GM18526 (cell line): Measurements from ENCODE around the gene GAS6.

ENCODE experiments used
- POLR2A ChIP-seq: IDR thresholded peaks from 3 replicates; pipeline ENCODE4 v1.6.1; 2011; ENCODE audit not compliant: insufficient read length; ENCODE audit errors: extremely low read depth

Gene GAS6

DNA sequence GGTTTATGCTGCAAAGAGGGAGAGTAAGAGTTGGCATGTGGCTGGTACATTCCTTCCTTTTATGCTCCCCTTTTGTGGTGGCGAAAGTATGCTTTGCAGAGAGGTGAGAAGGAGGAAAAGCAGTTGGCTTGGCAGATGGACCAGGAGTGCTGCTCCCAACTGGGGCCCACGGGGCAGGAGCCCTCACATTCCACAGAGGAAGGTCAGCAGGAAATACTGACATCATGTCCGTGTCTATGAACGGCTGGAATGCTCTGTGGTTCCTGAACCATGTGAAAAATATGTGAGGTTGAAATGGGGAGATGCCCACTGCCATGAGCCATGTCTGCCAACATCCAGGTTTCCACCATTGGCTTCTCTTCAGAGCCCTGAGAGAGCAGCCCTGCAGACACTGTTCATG is 33.3 kb upstream of the GAS6 start:
- no peak for TF ChIP-seq POLR2A

- TF ChIP-seq POLR2A: no peak
These were observed 31.6 kb upstream of the GAS6 start for GRCh38 chr13:113895436-113895835.

- no peak for TF ChIP-seq POLR2A
These were observed 27.1 kb upstream of the GAS6 start for GRCh38 chr13:113890774-113891480.

DNA sequence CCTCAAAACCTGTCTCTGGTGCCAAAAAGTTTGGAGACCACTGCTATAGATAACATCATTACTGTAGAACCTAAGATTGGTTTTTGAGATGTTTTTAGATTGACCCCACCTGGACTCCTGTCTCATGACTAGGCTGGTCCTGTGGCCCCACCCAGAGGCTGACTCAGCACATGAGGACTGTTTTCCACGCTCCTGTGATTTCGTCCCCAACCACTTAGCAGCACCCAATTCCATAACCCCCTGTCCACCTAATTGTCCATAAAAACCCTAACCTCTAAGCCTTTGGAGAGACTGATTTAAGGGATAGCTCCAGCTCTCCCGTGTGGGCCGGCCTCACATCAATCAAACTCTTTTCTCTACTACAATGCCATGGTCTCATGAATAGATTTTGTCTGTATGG is 25.6 kb upstream of the GAS6 start:
- TF ChIP-seq POLR2A: no peak

DNA sequence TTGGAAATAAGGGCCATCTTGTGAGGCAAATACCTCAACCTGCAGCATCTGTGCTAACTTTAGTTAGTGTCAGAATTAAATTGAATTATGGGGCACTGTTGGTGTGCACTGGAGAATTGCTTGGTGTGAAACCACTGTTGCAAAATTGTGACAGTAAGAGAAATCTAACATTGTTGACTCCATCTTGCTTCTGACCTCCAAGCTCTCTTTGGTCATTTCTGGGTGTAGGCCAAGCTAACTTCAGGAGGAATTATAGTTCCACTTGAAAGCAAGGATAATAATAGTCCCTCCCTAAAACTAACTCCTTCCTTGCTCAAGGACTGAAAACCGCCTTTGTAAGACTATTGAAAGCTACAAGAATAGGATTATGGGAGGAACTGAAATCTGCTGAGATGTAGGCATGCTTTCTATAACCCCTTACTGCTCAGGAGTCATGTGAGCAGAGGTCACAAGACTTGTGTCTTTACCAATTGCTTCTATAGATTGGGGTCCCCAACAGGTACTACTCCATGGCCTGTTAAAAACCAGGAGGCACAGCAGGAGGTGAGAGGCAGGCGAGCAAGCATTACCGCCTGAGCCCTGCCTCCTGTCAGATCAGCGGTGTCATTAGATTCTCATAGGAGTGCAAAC is 24.9 kb upstream of the GAS6 start:
- no peak for TF ChIP-seq POLR2A

DNA sequence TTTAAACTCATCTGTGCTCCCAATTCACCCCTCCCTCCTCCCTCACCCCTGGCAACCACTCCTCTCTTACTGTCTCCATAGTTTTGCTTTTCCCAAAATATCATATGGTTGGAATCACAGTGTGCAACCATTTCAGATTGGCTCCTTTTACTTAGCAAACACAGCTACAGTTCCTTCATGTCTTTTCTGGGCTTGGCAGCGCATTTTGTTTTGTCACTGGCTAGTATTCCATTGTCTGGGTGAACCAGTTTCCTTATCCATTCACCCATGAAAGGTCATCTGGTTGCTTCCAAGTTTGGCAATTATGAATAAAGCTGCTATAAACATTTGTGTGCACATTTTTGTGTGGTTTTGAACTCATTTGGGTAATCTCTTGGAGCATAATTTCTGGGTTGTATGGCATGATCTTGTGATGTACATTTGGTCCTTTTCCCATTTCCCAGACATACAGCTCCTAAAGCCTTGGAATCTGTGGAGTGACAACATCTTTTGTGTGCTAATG is 23.9 kb upstream of the GAS6 start:
- TF ChIP-seq POLR2A: no peak

DNA sequence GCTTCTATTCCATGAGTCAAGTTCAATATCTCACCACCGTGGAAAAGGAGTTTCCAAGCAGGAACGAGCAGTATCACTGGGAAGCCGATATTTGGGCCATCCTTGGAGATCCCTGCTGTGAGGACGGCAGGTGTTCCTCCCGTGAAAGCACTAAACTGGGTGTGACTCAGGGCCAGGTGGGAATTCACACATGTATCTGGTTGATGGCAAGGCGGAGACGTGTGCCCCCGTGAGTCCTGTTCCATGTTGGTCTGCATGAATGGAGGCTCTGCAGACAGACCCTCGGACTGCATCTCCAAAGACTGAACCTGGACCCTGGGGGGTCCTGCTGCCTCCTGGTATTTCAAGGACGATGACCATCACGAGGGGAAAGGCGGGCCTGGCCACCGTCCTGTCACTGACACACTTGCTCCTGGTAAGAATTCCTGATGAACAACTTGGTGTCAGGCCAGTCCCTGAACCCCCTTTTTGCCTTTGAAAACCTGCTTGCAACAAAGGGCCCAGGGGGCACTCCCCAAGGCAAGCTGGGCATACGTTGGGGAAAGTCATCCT is 22.8 kb upstream of the GAS6 start:
- TF ChIP-seq POLR2A: no peak

- TF ChIP-seq POLR2A: no peak
These were observed 20.9 kb upstream of the GAS6 start for GRCh38 chr13:113884821-113885220.

DNA sequence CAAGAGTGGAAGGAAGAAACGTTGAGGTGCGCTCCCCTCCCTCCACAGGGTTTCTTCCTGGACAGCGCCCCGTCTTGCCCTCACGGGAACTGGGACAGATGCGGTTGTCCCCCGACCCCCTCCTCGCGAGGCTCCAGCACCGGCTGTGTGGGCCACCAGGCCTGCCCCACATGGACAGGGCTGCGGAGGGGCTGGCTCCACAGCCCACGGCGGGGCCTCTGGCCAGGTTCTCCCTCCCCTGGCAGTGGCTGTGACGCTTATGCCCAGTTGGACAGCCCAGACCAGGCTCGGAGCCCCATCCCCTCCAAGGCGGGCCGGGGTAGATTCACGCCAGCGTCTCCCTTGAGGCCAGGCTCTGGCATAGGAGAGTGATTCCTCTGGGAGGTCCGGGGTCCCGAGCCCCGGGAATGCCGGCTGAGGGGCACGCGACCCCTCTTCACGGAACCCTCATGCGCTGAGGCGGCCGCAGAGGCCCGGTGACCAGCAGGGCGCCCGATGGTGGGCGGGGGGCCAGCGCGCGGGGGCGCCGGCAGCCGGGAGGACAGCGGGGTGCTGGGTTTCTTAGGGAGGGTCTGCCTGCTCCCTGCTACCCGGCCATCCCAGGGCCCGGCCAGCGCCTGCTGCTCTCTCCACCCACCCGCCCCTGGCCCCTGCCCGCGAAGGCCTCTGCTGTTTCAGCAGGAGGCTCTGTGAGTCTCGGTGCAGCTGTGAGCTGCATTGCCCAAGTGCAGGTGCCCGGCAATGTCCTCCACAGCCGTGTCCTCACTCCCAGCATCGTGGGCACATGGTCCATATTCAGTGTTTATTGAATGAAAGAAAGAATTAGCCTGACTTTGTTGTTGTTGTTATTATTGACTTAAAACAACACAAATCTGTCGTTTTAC is 20.3 kb upstream of the GAS6 start:
- TF ChIP-seq POLR2A: no peak

DNA sequence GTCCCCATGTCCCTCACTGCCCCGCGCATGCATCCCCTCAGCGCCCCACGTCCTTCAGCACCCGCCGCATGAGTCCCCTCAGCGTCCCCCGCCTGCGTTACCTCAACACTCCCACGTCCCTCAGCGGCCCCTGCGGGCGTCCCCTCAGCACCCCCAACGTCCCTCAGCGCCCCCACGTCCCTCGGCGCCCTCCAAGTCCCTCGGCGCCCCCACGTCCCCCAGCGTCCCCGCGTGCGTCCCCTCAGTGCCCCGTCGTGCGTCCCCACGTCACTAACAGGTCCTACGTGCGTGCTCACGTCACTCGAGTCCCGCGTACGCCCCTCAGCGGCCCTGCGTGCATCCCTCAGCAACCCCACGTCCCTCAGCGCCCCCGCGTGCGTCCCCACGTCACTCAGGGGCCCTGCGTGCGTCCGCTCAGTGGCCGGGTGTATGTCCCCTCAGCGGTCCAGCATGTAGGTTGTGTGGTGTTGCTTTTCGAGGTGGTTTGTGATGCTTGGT is 19.5 kb upstream of the GAS6 start:
- no peak for TF ChIP-seq POLR2A

DNA sequence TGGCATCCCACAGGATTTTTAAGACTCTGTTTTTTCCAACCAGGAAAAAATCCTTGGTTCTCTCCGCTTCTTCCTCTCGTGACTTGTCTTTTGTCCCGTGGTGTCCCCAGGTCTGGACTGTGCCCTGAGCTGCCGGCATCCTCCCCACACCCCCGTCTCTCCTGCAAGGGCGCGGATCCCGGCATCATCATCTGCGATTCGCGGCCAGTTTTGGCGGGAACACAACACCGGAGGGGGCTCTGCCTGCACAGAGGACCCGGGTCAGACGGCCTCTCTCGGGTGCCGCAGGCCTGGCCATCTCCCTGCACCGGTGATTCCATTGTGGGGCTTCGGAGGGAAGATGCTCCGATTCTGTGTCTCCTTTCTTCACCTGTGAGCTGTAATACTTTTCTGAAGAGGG is 18.8 kb upstream of the GAS6 start:
- TF ChIP-seq POLR2A: no peak

DNA sequence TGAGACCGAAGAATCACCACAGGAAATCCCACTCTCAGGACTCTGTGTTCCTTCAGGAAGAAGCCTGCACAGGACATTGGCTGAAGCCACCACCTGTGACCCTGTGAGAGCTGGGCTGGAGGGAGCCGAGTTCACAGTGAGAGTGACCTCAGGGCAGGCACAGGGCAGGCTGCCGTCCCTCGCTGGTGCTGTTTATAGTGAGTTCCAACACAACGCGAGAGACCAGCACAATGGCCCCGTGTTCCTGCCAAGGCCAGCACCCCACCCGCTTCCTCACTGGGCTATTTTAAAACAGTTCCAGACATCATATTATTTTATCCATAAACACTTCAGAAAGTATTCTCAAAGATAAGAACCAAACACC is 18.4 kb upstream of the GAS6 start:
- TF ChIP-seq POLR2A: no peak

DNA sequence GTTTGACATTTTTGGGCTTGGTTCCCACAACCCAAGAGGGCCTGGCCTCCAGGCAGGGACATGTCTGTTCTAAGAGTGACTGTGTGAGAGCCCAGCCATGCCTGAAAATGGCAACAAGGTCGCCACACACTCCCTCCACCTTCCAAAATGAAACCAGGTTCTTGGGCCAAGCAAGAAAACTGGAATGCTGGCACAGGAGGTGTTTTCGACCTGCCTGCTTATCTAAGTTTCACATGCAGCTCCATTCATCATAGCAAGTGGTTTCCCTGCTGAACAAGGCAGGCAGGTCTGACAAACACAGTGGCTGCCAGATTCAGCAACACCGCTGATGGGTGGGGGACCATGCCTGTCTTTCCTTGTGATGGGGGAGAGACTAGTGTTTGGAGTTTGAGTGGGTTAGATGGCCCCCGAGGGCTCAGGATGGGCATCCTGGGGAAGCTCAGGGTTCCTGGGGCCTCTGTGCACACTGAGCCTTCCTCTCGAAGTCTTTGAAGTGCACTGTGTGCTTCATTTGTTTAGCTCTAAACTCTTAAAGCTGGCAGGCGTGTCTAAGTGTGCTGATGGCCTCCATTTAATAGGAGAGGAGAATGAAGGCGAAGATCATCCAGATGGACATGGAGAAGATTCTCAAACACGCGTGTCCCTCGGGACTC is 17.9 kb upstream of the GAS6 start:
- no peak for TF ChIP-seq POLR2A

- TF ChIP-seq POLR2A: no peak
These were observed 17.1 kb upstream of the GAS6 start for GRCh38 chr13:113880651-113881611.
